ENCODE measurements around the gene STXBP1. TPM values are rescaled to one million over a fixed set of nuclear protein-coding genes. Genes with fewer than 3 reads are reported as not detected.

STXBP1 gene
- total RNA-seq, 4 donors from 2014 or later = 3.4 to 36.8 (median 9.2) TPM

DNA sequence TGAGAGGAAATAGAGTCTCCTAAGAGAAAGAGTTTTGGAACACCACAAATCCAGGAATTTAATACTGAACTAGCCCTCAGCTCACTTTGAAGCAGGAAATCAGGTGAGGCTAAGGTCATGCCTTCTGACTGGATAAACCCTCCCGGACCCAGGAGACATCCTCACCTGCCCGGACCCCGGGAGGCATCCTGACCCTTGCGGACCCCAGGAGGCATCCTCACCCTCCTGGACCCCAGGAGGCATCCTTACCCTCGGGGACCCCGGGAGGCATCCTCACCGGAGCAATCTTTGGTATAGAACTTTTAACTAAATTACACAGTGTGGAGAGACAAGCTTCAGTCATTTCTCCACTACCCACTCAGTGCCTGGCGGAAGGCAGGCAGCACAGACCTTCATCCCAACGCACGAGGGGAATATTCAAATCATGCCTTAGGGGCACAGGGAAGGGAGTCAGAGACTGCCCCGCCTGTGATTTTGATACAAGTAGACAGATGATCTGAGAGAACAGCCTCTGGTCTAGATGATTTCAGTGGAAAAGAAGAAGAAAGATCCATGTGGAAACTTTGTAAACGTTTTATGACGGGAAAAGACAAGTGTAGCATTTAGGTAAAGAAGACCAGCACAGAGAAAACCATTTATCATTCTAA is 21.3 kb downstream of the STXBP1 start:
- in situ Hi-C loops (cut with MboI; ENCODE audit: low sequenced_read_pairs in 4 of 4) (no loop called here), intact Hi-C loops (cut with DNase I; ENCODE audit: low total_unique reads) (loop anchor here (10.0 kb wide), 1 partner anchor 1101 kb away; no protein-coding TSS in a partner anchor)
- TF ChIP-seq, protein P1, sequence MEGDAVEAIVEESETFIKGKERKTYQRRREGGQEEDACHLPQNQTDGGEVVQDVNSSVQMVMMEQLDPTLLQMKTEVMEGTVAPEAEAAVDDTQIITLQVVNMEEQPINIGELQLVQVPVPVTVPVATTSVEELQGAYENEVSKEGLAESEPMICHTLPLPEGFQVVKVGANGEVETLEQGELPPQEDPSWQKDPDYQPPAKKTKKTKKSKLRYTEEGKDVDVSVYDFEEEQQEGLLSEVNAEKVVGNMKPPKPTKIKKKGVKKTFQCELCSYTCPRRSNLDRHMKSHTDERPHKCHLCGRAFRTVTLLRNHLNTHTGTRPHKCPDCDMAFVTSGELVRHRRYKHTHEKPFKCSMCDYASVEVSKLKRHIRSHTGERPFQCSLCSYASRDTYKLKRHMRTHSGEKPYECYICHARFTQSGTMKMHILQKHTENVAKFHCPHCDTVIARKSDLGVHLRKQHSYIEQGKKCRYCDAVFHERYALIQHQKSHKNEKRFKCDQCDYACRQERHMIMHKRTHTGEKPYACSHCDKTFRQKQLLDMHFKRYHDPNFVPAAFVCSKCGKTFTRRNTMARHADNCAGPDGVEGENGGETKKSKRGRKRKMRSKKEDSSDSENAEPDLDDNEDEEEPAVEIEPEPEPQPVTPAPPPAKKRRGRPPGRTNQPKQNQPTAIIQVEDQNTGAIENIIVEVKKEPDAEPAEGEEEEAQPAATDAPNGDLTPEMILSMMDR (IDR thresholded peaks at IDR 0.05 in 4 of 5, conservative IDR thresholded peaks at IDR 0.05 in 1 of 5) = no peak
- TF ChIP-seq POLR2A (IDR thresholded peaks at IDR 0.05) = no peak
- Histone ChIP-seq H3K36me3 (no peaks in the 10 kb centered on the region), H3K4me3 (no peak overlapping the region), H3K4me1 (peaks cover 5 to 10% of the 10 kb centered on the region in 2 donors), H3K27ac (peak overlapping the region; percentile 38 to 66 (median 46)), H3K27me3 (no peaks in the 10 kb centered on the region), H3K9me3 (no peaks in the 10 kb centered on the region)
- ATAC-seq (no peak), DNase-seq (no peak)

DNA sequence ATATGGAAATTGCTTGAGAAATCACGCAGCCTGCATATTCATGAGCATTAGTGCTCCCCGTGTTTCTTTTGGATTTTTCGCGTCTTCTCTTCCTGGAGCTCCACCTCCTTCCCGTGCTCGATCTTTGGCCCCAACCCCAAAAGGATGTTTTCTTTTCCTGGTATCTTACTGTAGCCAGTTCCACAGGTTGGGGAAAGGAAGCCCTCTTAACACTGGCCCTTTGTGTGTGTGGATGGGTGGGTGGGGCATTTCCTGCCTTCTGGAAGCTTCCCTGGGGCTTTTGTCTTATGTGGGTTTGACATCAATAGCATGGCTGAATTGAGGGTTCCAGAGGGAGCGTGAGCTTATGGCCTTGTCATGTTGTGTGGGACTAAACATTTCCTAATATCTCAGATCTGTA is 21.9 kb downstream of the STXBP1 start:
- intact Hi-C loops (cut with DNase I; ENCODE audit: low total_unique reads) = loop anchor here (10.0 kb wide), 1 partner anchor 1101 kb away; no protein-coding TSS in a partner anchor
- TF ChIP-seq, protein P1 (IDR thresholded peaks at IDR 0.05 in 4 of 5, conservative IDR thresholded peaks at IDR 0.05 in 1 of 5) = no peak
- TF ChIP-seq POLR2A (IDR thresholded peaks at IDR 0.05) = no peak
- Histone ChIP-seq H3K27me3 (no peaks in the 10 kb centered on the region), H3K4me3 (no peak overlapping the region), H3K36me3 (no peaks in the 10 kb centered on the region), H3K4me1 (peaks cover 5 to 10% of the 10 kb centered on the region in 2 donors), H3K27ac (peak overlapping the region; percentile 38 to 66 (median 46)), H3K9me3 (no peaks in the 10 kb centered on the region)
- no peak for DNase-seq
- peak; percentile 14 to 67 for ATAC-seq
- in situ Hi-C loops (cut with MboI; ENCODE audit: low sequenced_read_pairs in 4 of 4) = no loop called here

DNA sequence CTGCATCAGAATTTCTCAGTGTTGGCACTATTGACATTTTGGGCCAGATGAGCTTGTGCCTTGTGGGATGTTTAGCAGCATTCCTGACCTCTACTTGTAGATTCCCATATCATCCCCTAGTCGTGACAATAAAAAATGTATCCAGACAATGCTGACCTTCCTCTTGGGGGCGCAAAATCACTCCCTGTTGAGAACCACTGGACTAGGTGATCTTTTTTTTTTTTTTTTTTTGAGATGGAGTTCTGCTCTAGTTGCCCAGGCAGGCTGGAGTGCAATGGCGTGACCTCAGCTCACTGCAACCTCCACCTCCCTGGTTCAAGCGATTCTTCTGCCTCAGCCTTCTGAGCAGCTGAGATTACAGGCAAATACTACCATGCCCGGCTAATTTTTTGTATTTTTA is 22.6 kb downstream of the STXBP1 start:
- H3K4me3 ChIP-seq = no peak overlapping the region
- intact Hi-C loops (cut with DNase I; ENCODE audit: low total_unique reads) = loop anchor here (10.0 kb wide), 1 partner anchor 1100 kb away; no protein-coding TSS in a partner anchor
- TF ChIP-seq, protein P1 (IDR thresholded peaks at IDR 0.05 in 4 of 5, conservative IDR thresholded peaks at IDR 0.05 in 1 of 5) = no peak
- no peak for TF ChIP-seq POLR2A (IDR thresholded peaks at IDR 0.05)
- H3K27me3 ChIP-seq = no peaks in the 10 kb centered on the region
- no peaks in the 10 kb centered on the region for H3K36me3 ChIP-seq
- peak overlapping the region in 3 of 4 donors; percentile 42 to 66 (median 50) for H3K27ac ChIP-seq
- peaks cover 0 to 5% of the 10 kb centered on the region in 2 donors for H3K4me1 ChIP-seq
- in situ Hi-C loops (cut with MboI; ENCODE audit: low sequenced_read_pairs in 4 of 4) = no loop called here
- no peaks in the 10 kb centered on the region for H3K9me3 ChIP-seq
- DNase-seq (no peak), ATAC-seq (no peak)

DNA sequence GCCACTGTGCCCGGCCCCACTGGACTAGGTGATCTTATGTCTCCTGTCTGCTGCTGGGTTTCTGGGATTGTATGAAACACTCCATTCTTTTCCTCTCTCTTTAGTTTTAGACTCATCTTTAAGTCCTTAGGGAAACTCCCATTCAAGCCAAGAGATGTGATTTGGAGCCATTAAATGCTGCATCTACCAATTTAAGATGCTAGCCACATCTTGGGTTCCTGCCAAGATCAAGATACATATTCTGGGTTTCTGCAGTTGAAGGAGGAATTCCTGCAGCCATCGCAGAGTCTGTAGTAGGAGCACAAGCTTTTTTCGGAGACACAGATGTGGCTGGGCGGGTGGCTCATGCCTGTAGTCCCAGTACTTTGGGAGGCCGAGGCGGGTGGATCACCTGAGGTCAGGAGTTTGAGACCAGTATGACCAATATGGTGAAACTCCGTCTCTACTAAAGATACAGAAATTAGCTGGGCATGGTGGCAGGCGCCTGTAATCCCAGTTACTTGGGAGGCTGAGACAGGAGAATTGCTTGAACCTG is 23.2 kb downstream of the STXBP1 start:
- DNase-seq = no peak
- intact Hi-C loops (cut with DNase I; ENCODE audit: low total_unique reads) (loop anchor here (10.0 kb wide), 1 partner anchor 1100 kb away; no protein-coding TSS in a partner anchor), in situ Hi-C loops (cut with MboI; ENCODE audit: low sequenced_read_pairs in 4 of 4) (no loop called here)
- H3K27ac ChIP-seq = peak overlapping the region in 1 of 4 donors; percentile 66
- no peak overlapping the region for H3K4me3 ChIP-seq
- H3K9me3 ChIP-seq = no peaks in the 10 kb centered on the region
- no peak for TF ChIP-seq POLR2A (IDR thresholded peaks at IDR 0.05)
- TF ChIP-seq, protein P1 (IDR thresholded peaks at IDR 0.05 in 4 of 5, conservative IDR thresholded peaks at IDR 0.05 in 1 of 5) = no peak
- no peaks in the 10 kb centered on the region for H3K36me3 ChIP-seq
- H3K4me1 ChIP-seq = no peaks in the 10 kb centered on the region
- no peak for ATAC-seq
- H3K27me3 ChIP-seq = no peaks in the 10 kb centered on the region

Measured in gastrocnemius medialis (tissue), 4 donors.